Vagina (tissue), 2 donors: ENCODE data around the gene SOS1.

Source experiments
- CTCF ChIP-seq, 3 experiments: fragments of 450-650 bp in 2 of 3; fragments of 200-600 bp in 1 of 3; sonication (generic) in 1 of 3; IDR thresholded peaks; one replicate each; pipeline ENCODE4 v1.5.1; 2017 to 2019; ENCODE audit warnings: antibody characterized with exemption in 3 of 3, mild to moderate bottlenecking in 2 of 3, moderate library complexity in 2 of 3
- POLR2AphosphoS5 ChIP-seq, 2 donors: sonication (generic); formaldehyde crosslinking; IDR thresholded peaks; one replicate each; pipeline ENCODE4 v1.9.0; 2017; ENCODE audit warnings: antibody characterized with exemption in 2 of 2, mild to moderate bottlenecking in 2 of 2, low read depth in 1 of 2; ENCODE audit not compliant: insufficient read depth in 1 of 2

GRCh38 chr2:39135690-39136259, 14.9 kb upstream of the SOS1 start:
- no peak for TF ChIP-seq POLR2AphosphoS5 (IDR thresholded peaks at IDR 0.05; ENCODE audit: insufficient read depth in 1 of 2, low read depth in 1 of 2)
- TF ChIP-seq CTCF (IDR thresholded peaks at IDR 0.05): no peak
